ENCODE measurements around the gene ANKRD60.

DNA sequence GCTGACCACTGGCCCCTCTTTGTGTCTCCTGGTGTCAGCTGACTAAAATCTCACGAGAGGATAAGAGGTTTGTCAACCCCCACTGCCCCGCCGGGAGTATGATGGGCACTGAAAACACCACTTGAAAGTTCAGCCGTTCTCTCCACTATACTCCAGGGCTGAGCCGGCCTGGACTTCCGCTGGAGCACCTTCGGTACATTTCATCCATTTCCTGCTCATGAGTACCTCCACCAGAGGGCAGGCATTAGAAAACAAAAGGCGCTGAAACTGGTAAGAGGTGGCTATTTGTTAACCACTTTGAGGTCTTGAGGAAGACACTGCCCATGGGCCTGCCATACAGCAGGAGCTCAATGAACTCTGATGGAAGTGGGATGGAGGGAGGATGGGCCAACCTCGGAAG is 17.9 kb upstream of the ANKRD60 start:
- TF ChIP-seq POLR2A (IDR thresholded peaks at IDR 0.05), result no peak
- TF ChIP-seq, protein P1, sequence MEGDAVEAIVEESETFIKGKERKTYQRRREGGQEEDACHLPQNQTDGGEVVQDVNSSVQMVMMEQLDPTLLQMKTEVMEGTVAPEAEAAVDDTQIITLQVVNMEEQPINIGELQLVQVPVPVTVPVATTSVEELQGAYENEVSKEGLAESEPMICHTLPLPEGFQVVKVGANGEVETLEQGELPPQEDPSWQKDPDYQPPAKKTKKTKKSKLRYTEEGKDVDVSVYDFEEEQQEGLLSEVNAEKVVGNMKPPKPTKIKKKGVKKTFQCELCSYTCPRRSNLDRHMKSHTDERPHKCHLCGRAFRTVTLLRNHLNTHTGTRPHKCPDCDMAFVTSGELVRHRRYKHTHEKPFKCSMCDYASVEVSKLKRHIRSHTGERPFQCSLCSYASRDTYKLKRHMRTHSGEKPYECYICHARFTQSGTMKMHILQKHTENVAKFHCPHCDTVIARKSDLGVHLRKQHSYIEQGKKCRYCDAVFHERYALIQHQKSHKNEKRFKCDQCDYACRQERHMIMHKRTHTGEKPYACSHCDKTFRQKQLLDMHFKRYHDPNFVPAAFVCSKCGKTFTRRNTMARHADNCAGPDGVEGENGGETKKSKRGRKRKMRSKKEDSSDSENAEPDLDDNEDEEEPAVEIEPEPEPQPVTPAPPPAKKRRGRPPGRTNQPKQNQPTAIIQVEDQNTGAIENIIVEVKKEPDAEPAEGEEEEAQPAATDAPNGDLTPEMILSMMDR (IDR thresholded peaks at IDR 0.05 in 4 of 5, conservative IDR thresholded peaks at IDR 0.05 in 1 of 5), result no peak
